Endothelial cell of umbilical vein (primary cell): ENCODE measurements around the gene SERPIND1. TPM values are rescaled to one million over a fixed set of nuclear protein-coding genes. Genes with fewer than 3 reads are reported as not detected.

ENCODE experiments used
- BruUV-seq: library from RNA; stranded (reverse); fragments of 400-500 nt; replicated peaks from 2 replicates; lab custom pipeline; 2021; lab: Mats Ljungman, UMichigan
- CTCF ChIA-PET: fragments of 300-600, 350-600 bp; sonication (Branson Sonifier 250); formaldehyde crosslinking; loops from one replicate; lab custom pipeline; 2021; ENCODE audit warnings: antibody characterized with exemption, inconsistent platforms; lab: Charles Lee
- POLR2A ChIA-PET: fragments of 300-600, 350-600 bp; sonication (Branson Sonifier 250); formaldehyde crosslinking; loops from one replicate; lab custom pipeline; 2021; ENCODE audit warnings: antibody characterized with exemption, inconsistent platforms; lab: Charles Lee
- DNase-seq: peaks from one replicate; pipeline ENCODE4 v3.0.0-alpha.2; 2011; ENCODE audit warnings: low read depth, low spot score
- FAIRE-seq: peaks from 2 replicates; lab custom pipeline; 2011; peaks lifted over from hg19 to GRCh38; lab: Jason Lieb, UNC
- H2AFZ ChIP-seq: 2 replicates; pipeline ENCODE4 v1.6.0; 2012; ENCODE audit warnings: low read depth, low read length, control low read depth, inconsistent platforms
- H3K27ac ChIP-seq: 2 replicates; pipeline ENCODE4 v1.5.1; 2011; ENCODE audit warnings: low read depth, mild to moderate bottlenecking, control low read depth, low read length, moderate library complexity; ENCODE audit not compliant: insufficient read depth
- H3K27me3 ChIP-seq, 2 experiments: 2 replicates each; pipeline versions ENCODE4 v1.6.0 to v1.6.1; 2011; ENCODE audit warnings: low read length in 2 of 2, mixed read lengths in 1 of 2; ENCODE audit not compliant: control insufficient read depth in 2 of 2, insufficient read depth in 2 of 2
- H3K36me3 ChIP-seq, 2 experiments: 2 replicates in 1 of 2; 3 replicates in 1 of 2; pipeline ENCODE4 v1.5.1; 2011; ENCODE audit warnings: low read length in 2 of 2, mild to moderate bottlenecking in 1 of 2, moderate library complexity in 1 of 2; ENCODE audit not compliant: control insufficient read depth in 2 of 2, insufficient read depth in 2 of 2; ENCODE audit errors: extremely low read depth in 1 of 2
- H3K4me1 ChIP-seq: 3 replicates; pipeline ENCODE4 v1.5.1; 2011; ENCODE audit warnings: mild to moderate bottlenecking, low read length; ENCODE audit not compliant: control insufficient read depth, insufficient read depth; ENCODE audit errors: extremely low read depth
- H3K4me2 ChIP-seq: 2 replicates; pipeline ENCODE4 v1.6.1; 2011; ENCODE audit warnings: low read length, control low read depth, mixed read lengths; ENCODE audit not compliant: insufficient read depth
- H3K4me3 ChIP-seq, 3 experiments: fragments of 200-600 bp in 1 of 3; sonication (generic), shearing (Covaris generic) in 1 of 3; replicated peaks in 1 of 3; 2 replicates each; pipeline ENCODE4 v1.5.1; 2011 to 2016; ENCODE audit warnings: control low read depth in 3 of 3, low read length in 3 of 3, mild to moderate bottlenecking in 2 of 3, inconsistent platforms in 1 of 3, low read depth in 1 of 3, moderate library complexity in 1 of 3; ENCODE audit not compliant: insufficient read depth in 1 of 3
- H3K79me2 ChIP-seq: 2 replicates; pipeline ENCODE4 v1.6.0; 2012; ENCODE audit warnings: low read length, inconsistent platforms; ENCODE audit not compliant: control insufficient read depth, insufficient read depth
- H3K9ac ChIP-seq: replicated peaks from 2 replicates; pipeline ENCODE3; 2011; ENCODE audit warnings: low read length, control low read depth; ENCODE audit not compliant: insufficient read depth; ENCODE audit errors: extremely low read depth
- H3K9me1 ChIP-seq: replicated peaks from 3 replicates; pipeline ENCODE4 v1.6.0; 2011; ENCODE audit warnings: mild to moderate bottlenecking, low read length; ENCODE audit not compliant: control insufficient read depth, insufficient read depth; ENCODE audit errors: extremely low read depth
- H3K9me3 ChIP-seq: replicated peaks from 2 replicates; pipeline ENCODE4 v1.5.1; 2012; ENCODE audit warnings: low read length, inconsistent platforms; ENCODE audit not compliant: control insufficient read depth, insufficient read depth
- H4K20me1 ChIP-seq: replicated peaks from 2 replicates; pipeline ENCODE3; 2011; ENCODE audit warnings: mild to moderate bottlenecking, low read length; ENCODE audit not compliant: control insufficient read depth, insufficient read depth; ENCODE audit errors: extremely low read depth
- EZH2 ChIP-seq: IDR thresholded peaks from 2 replicates; pipeline ENCODE4 v1.6.1; 2012; ENCODE audit warnings: borderline replicate concordance, low read depth, mild to moderate bottlenecking, moderate library complexity, low read length, inconsistent platforms; ENCODE audit not compliant: severe bottlenecking
- FOS ChIP-seq: IDR thresholded peaks from 2 replicates; pipeline ENCODE4 v1.6.1; 2011; ENCODE audit warnings: mild to moderate bottlenecking, low read length, moderate library complexity, borderline replicate concordance; ENCODE audit not compliant: insufficient read depth
- GATA2 ChIP-seq: IDR thresholded peaks from 2 replicates; pipeline ENCODE4 v1.7.0; 2011; ENCODE audit warnings: low read depth, mild to moderate bottlenecking, moderate library complexity, mixed read lengths, low read length; ENCODE audit not compliant: insufficient read length, insufficient read depth
- JUN ChIP-seq: IDR thresholded peaks from 2 replicates; pipeline ENCODE4 v1.6.1; 2011; ENCODE audit warnings: borderline replicate concordance, low read depth; ENCODE audit not compliant: insufficient read length, insufficient read depth
- MYC ChIP-seq: IDR thresholded peaks from one replicate; pipeline ENCODE4 v1.6.1; 2011; ENCODE audit warnings: mild to moderate bottlenecking, low read depth, low read length
- POLR2A ChIP-seq: IDR thresholded peaks from 2 replicates; pipeline ENCODE4 v1.6.1; 2012; ENCODE audit warnings: low read depth, mild to moderate bottlenecking, control low read depth, low read length
- POLR2AphosphoS5 ChIP-seq: IDR thresholded peaks from 2 replicates; pipeline ENCODE4 v1.6.1; 2012; ENCODE audit warnings: low read depth, mild to moderate bottlenecking, control low read depth, low read length, moderate library complexity; ENCODE audit not compliant: insufficient read depth
- dilution Hi-C: fragments of 300-500 bp; cut with MboI; formaldehyde crosslinking; loops from one replicate; pipeline ENCODE4 v1.15.0; 2019; ENCODE audit warnings: low sequenced_read_pairs; ENCODE audit not compliant: extremely low pct_ligation_motif_present
- intact Hi-C: fragments of 100-400 bp; cut with micrococcal nuclease; formaldehyde crosslinking; loops from one replicate; pipeline ENCODE4 v1.10.0; 2022
- polyA plus RNA-seq, 4 experiments: library from polyadenylated mRNA; depleted of rRNA in 3 of 4; stranded (reverse) in 3 of 4; unstranded in 1 of 4; fragments of >200 nt; gene quantifications; 2 replicates each; pipeline versions ENCODE4 v1.2.1 to v1.2.3, GENCODE V29; 2011 to 2012; ENCODE audit warnings: missing spikeins in 1 of 4
- total RNA-seq: library from RNA; stranded (reverse); gene quantifications from 2 replicates; pipeline ENCODE4 v1.2.3, GENCODE V29; 2021
- TF ChIP-seq, protein P1 (sequence below), 2 donors: IDR thresholded peaks; 1 replicate in 1 of 2; 2 replicates in 1 of 2; pipeline ENCODE4 v1.5.1; 2011; ENCODE audit warnings: low read length in 2 of 2, mild to moderate bottlenecking in 2 of 2, moderate library complexity in 2 of 2, control low read depth in 1 of 2, inconsistent platforms in 1 of 2, low read depth in 1 of 2; ENCODE audit not compliant: insufficient read depth in 1 of 2; ENCODE audit errors: extremely low read depth in 1 of 2
- TF ChIP-seq, protein P2 (sequence below): IDR thresholded peaks from 2 replicates; pipeline ENCODE4 v1.6.1; 2011; ENCODE audit not compliant: insufficient read depth, insufficient read length

The SERPIND1 gene
- total and polyA plus RNA-seq, 2 donors (not counting 3 experiments of a cell fraction or from before 2014, with no cell fraction given): 0.94 to 1.8 TPM

DNA sequence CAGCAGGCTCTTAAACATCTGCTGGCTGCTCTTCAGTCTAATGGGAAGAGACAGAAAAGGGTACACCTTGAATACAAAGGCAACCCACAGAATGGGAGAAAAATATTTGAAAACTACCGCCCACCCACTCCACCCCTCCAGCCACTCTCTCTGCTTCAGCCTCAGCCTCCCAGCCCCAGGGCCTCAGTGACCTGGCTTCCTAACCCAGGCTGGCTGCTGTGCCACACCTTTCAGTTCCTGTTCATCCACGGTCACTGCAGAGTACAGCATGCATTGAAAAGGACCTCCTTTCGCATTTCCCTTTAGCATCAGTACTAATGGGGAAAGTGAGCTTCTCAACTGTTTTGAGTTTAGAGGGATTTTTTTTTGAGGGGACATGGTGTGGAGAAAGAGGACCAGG is 28.8 kb upstream of the SERPIND1 start:
- no peak overlapping the region for H3K9ac ChIP-seq
- no peak for FAIRE-seq
- no peaks in the 10 kb centered on the region for H3K79me2 ChIP-seq
- H2AFZ ChIP-seq: no peak overlapping the region
- no peaks in the 10 kb centered on the region for H3K9me3 ChIP-seq
- TF ChIP-seq MYC (no peak), JUN (no peak), GATA2 (no peak), EZH2 (no peak), POLR2AphosphoS5 (no peak), POLR2A (no peak), FOS (no peak)
- TF ChIP-seq, protein P1, sequence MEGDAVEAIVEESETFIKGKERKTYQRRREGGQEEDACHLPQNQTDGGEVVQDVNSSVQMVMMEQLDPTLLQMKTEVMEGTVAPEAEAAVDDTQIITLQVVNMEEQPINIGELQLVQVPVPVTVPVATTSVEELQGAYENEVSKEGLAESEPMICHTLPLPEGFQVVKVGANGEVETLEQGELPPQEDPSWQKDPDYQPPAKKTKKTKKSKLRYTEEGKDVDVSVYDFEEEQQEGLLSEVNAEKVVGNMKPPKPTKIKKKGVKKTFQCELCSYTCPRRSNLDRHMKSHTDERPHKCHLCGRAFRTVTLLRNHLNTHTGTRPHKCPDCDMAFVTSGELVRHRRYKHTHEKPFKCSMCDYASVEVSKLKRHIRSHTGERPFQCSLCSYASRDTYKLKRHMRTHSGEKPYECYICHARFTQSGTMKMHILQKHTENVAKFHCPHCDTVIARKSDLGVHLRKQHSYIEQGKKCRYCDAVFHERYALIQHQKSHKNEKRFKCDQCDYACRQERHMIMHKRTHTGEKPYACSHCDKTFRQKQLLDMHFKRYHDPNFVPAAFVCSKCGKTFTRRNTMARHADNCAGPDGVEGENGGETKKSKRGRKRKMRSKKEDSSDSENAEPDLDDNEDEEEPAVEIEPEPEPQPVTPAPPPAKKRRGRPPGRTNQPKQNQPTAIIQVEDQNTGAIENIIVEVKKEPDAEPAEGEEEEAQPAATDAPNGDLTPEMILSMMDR (IDR thresholded peaks at IDR 0.05; ENCODE audit: extremely low read depth in 1 of 2, insufficient read depth in 1 of 2, low read depth in 1 of 2, low read length in 2 of 2): no peak
- TF ChIP-seq, protein P2, sequence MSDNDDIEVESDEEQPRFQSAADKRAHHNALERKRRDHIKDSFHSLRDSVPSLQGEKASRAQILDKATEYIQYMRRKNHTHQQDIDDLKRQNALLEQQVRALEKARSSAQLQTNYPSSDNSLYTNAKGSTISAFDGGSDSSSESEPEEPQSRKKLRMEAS: no peak
- H3K4me2 ChIP-seq: no peak overlapping the region
- ChIA-PET CTCF (no interaction called here), POLR2A (no interaction called here)
- intact Hi-C loops: no loop called here
- no peaks in the 10 kb centered on the region for H3K27me3 ChIP-seq
- no peaks in the 10 kb centered on the region for H4K20me1 ChIP-seq
- H3K27ac ChIP-seq: no peak overlapping the region
- H3K4me3 ChIP-seq: no peak overlapping the region
- no peaks in the 10 kb centered on the region for H3K4me1 ChIP-seq
- DNase-seq: no peak
- H3K9me1 ChIP-seq: no peaks in the 10 kb centered on the region
- peaks cover 4% of the 10 kb centered on the region in 2 experiments for H3K36me3 ChIP-seq
- no TSS peak for BruUV-seq
- dilution Hi-C loops: no loop called here
